SK-N-MC (cell line): Measurements from ENCODE around the gene COL15A1.

Experiments used
- EZH2 ChIP-seq: fragments of 200-600 bp; sonication (generic); IDR thresholded peaks from one replicate; pipeline ENCODE4 v1.6.1; 2017; ENCODE audit warnings: antibody characterized with exemption
- FOXP2 ChIP-seq: optimal IDR thresholded peaks from 2 replicates; pipeline ENCODE3; 2011; ENCODE audit warnings: mild to moderate bottlenecking, moderate library complexity; ENCODE audit not compliant: insufficient read depth; ENCODE audit errors: extremely low read length, control extremely low read depth
- POLR2AphosphoS5 ChIP-seq: IDR thresholded peaks from 2 replicates; pipeline ENCODE4 v1.6.1; 2012; ENCODE audit warnings: mild to moderate bottlenecking, low read depth, low read length, borderline replicate concordance

DNA sequence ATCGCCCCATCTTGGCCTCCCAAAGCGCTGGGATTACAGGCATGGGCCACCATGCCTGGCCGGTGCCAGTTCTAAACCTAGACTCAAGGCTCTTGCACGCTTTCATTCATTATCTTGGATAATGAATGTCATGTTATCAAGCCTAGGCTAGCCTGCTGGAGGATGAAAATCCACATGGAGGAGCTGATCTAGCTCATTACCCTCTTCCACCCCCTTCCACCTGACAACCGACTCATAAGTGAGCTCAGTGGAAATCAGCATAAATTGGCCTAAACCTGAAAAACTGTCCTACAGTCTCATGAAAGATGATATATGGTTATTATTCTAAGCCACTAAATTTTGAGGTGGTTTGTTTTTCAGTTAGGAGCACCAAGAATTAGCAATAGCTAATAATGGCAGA is 157.6 kb downstream of the COL15A1 start:
- TF ChIP-seq EZH2 = no peak
- TF ChIP-seq POLR2AphosphoS5 = no peak
- no peak for TF ChIP-seq FOXP2
